Caco-2 (cell line): ENCODE data around the gene PIK3CG. TPM values are rescaled to one million over a fixed set of nuclear protein-coding genes. Genes with fewer than 3 reads are reported as not detected.

ENCODE experiments used
- BruUV-seq: library from RNA; stranded (reverse); fragments of 400-500 nt; replicated peaks from 2 replicates; lab custom pipeline; 2021; lab: Mats Ljungman, UMichigan
- CTCF ChIA-PET: fragments of 300-600 bp; sonication (Branson Sonifier 250); formaldehyde crosslinking; loops from one replicate; lab custom pipeline; 2022; ENCODE audit warnings: antibody characterized with exemption; lab: Charles Lee
- POLR2A ChIA-PET: fragments of 300-600 bp; sonication (Branson Sonifier 250); formaldehyde crosslinking; loops from one replicate; lab custom pipeline; 2022; ENCODE audit warnings: antibody characterized with exemption; lab: Charles Lee
- DNase-seq, 2 experiments: peaks; one replicate each; pipeline versions ENCODE4 v3.0.0 to v3.0.0-alpha.2; 2020 to 2022
- H3K27me3 ChIP-seq: replicated peaks from 2 replicates; pipeline ENCODE4 v1.6.0; 2011; ENCODE audit warnings: low read length; ENCODE audit not compliant: control insufficient read depth, insufficient read depth
- H3K36me3 ChIP-seq: 2 replicates; pipeline ENCODE4 v1.5.1; 2011; ENCODE audit warnings: low read length; ENCODE audit not compliant: control insufficient read depth, insufficient read depth
- H3K4me1 ChIP-seq: fragments of 250-450 bp; sonication (Bioruptor Pico); 2 replicates; pipeline ENCODE4 v1.5.1; 2020; ENCODE audit warnings: mild to moderate bottlenecking
- H3K4me3 ChIP-seq: 2 replicates; pipeline ENCODE4 v1.5.1; 2011; ENCODE audit warnings: low read depth, mild to moderate bottlenecking, control low read depth, low read length
- H3K9me3 ChIP-seq: fragments of 250-450 bp; sonication (Bioruptor Pico); 2 replicates; pipeline ENCODE4 v1.5.1; 2020; ENCODE audit warnings: mild to moderate bottlenecking, moderate library complexity
- H3K27ac Mint-ChIP-seq: one replicate; pipeline ENCODE4 v1.8.0; 2022; ENCODE audit warnings: mixed read lengths; ENCODE audit not compliant: unreplicated experiment
- H3K27me3 Mint-ChIP-seq: one replicate; pipeline ENCODE4 v1.8.0; 2022; ENCODE audit warnings: mixed read lengths; ENCODE audit not compliant: insufficient read depth, unreplicated experiment
- H3K36me3 Mint-ChIP-seq: one replicate; pipeline ENCODE4 v1.8.0; 2022; ENCODE audit warnings: mild to moderate bottlenecking, mixed read lengths; ENCODE audit not compliant: insufficient read depth, unreplicated experiment
- H3K4me1 Mint-ChIP-seq: one replicate; pipeline ENCODE4 v1.8.0; 2022; ENCODE audit warnings: low read depth, mixed read lengths; ENCODE audit not compliant: unreplicated experiment
- H3K4me3 Mint-ChIP-seq: one replicate; pipeline ENCODE4 v1.8.0; 2022; ENCODE audit warnings: mild to moderate bottlenecking, moderate library complexity, mixed read lengths; ENCODE audit not compliant: unreplicated experiment
- H3K9me3 Mint-ChIP-seq: one replicate; pipeline ENCODE4 v1.8.0; 2022; ENCODE audit warnings: mixed read lengths; ENCODE audit not compliant: unreplicated experiment
- intact Hi-C: fragments of 100-400 bp; cut with micrococcal nuclease; formaldehyde crosslinking; loops from one replicate; pipeline ENCODE4 v1.10.0; 2022; ENCODE audit not compliant: unreplicated experiment
- total RNA-seq: library from RNA; stranded (reverse); gene quantifications from 2 replicates; pipeline ENCODE4 v1.2.3, GENCODE V29; 2022
- TF ChIP-seq, protein P1 (sequence below), 2 experiments: fragments of 200-600 bp in 1 of 2; IDR thresholded peaks; 1 replicate in 1 of 2; 2 replicates in 1 of 2; pipeline versions ENCODE4 v1.5.1 to v1.8.0; 2011 to 2022; ENCODE audit warnings: antibody characterized with exemption in 1 of 2, control low read depth in 1 of 2, inconsistent platforms in 1 of 2, low read depth in 1 of 2, low read length in 1 of 2, mild to moderate bottlenecking in 1 of 2, moderate library complexity in 1 of 2; ENCODE audit not compliant: insufficient read depth in 1 of 2, severe bottlenecking in 1 of 2, unreplicated experiment in 1 of 2

The PIK3CG gene
- total RNA-seq, 1 experiment from 2014 or later, result not detected

GRCh38 chr7:106914018-106914607 is 49.0 kb downstream of the PIK3CG start:
- H3K27me3 Mint-ChIP-seq, result peaks cover 2% of the 10 kb centered on the region
- BruUV-seq, result no TSS peak
- no peaks in the 10 kb centered on the region for H3K4me1 ChIP-seq
- H3K36me3 Mint-ChIP-seq, result no peaks in the 10 kb centered on the region
- POLR2A ChIA-PET, result no interaction called here
- intact Hi-C loops, result no loop called here
- H3K4me3 Mint-ChIP-seq, result no peak overlapping the region
- no peaks in the 10 kb centered on the region for H3K9me3 Mint-ChIP-seq
- TF ChIP-seq, protein P1, sequence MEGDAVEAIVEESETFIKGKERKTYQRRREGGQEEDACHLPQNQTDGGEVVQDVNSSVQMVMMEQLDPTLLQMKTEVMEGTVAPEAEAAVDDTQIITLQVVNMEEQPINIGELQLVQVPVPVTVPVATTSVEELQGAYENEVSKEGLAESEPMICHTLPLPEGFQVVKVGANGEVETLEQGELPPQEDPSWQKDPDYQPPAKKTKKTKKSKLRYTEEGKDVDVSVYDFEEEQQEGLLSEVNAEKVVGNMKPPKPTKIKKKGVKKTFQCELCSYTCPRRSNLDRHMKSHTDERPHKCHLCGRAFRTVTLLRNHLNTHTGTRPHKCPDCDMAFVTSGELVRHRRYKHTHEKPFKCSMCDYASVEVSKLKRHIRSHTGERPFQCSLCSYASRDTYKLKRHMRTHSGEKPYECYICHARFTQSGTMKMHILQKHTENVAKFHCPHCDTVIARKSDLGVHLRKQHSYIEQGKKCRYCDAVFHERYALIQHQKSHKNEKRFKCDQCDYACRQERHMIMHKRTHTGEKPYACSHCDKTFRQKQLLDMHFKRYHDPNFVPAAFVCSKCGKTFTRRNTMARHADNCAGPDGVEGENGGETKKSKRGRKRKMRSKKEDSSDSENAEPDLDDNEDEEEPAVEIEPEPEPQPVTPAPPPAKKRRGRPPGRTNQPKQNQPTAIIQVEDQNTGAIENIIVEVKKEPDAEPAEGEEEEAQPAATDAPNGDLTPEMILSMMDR (IDR thresholded peaks at IDR 0.05; ENCODE audit: insufficient read depth in 1 of 2, low read depth in 1 of 2, low read length in 1 of 2, severe bottlenecking in 1 of 2, unreplicated experiment in 1 of 2), result no peak
- DNase-seq, result no peak
- no peaks in the 10 kb centered on the region for H3K36me3 ChIP-seq
- no peaks in the 10 kb centered on the region for H3K9me3 ChIP-seq
- CTCF ChIA-PET, result no interaction called here
- H3K4me3 ChIP-seq, result no peak overlapping the region
- no peaks in the 10 kb centered on the region for H3K27me3 ChIP-seq
- H3K4me1 Mint-ChIP-seq, result no peaks in the 10 kb centered on the region
- H3K27ac Mint-ChIP-seq, result no peak overlapping the region

DNA sequence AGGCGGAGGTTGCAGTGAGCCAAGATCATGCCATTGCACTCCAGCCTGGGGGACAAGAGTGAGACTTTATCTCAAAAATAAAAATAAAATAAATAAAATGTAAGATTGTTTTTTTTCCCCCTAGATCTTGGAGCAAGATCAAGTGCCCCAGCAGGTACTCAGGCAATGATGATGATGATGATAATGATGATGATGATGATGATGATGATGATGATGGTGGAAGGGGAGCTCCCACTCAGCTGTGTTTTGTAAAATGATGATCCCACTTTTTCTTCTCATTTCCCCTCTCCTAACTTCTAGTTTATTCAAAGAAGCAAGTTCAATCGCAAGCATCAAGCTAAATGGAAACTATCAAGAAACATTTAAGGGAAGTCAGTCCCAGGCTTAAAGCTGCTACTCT is 50.3 kb downstream of the PIK3CG start:
- Mint-ChIP-seq H3K4me3 (no peak overlapping the region), H3K27ac (no peak overlapping the region)

DNA sequence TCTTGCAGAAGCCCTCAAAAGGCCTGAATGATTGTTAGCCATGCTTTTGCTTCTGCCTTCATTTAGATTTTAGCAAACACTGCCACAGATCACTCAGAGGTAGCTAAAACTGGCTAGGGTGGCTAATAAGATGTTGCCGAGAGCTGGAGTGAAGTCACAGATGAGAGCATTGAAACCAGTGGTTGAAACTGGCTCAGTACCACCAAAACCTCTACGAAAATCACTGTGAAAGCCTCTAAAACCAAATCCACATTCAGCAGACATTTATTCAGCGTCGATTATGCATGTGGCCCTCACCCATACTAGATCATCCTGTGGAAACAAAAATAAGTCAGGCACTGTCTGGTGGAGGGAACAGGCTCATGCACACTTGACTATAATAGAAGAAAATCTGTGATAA is 50.8 kb downstream of the PIK3CG start:
- ChIA-PET CTCF (no interaction called here), POLR2A (no interaction called here)
- intact Hi-C loops, result no loop called here
- Mint-ChIP-seq H3K36me3 (no peaks in the 10 kb centered on the region), H3K4me1 (no peaks in the 10 kb centered on the region), H3K4me3 (no peak overlapping the region), H3K27me3 (peaks cover 9% of the 10 kb centered on the region), H3K27ac (no peak overlapping the region), H3K9me3 (no peaks in the 10 kb centered on the region)
- Histone ChIP-seq H3K9me3 (no peaks in the 10 kb centered on the region), H3K36me3 (no peaks in the 10 kb centered on the region), H3K27me3 (no peaks in the 10 kb centered on the region), H3K4me3 (no peak overlapping the region), H3K4me1 (no peaks in the 10 kb centered on the region)
- TF ChIP-seq, protein P1 (IDR thresholded peaks at IDR 0.05; ENCODE audit: insufficient read depth in 1 of 2, low read depth in 1 of 2, low read length in 1 of 2, severe bottlenecking in 1 of 2, unreplicated experiment in 1 of 2), result no peak
- BruUV-seq, result no TSS peak
- no peak for DNase-seq

More for the DNA sequence above, 50.3 kb downstream of the PIK3CG start:
- ChIA-PET POLR2A (no interaction called here), CTCF (no interaction called here)
- H3K9me3 Mint-ChIP-seq, result no peaks in the 10 kb centered on the region
- DNase-seq, result no peak
- H3K4me1 ChIP-seq, result no peaks in the 10 kb centered on the region
- no peaks in the 10 kb centered on the region for H3K9me3 ChIP-seq
- no peaks in the 10 kb centered on the region for H3K36me3 ChIP-seq
- H3K27me3 ChIP-seq, result no peaks in the 10 kb centered on the region
- H3K27me3 Mint-ChIP-seq, result peaks cover 8% of the 10 kb centered on the region
- TF ChIP-seq, protein P1 (IDR thresholded peaks at IDR 0.05; ENCODE audit: insufficient read depth in 1 of 2, low read depth in 1 of 2, low read length in 1 of 2, severe bottlenecking in 1 of 2, unreplicated experiment in 1 of 2), result no peak
- no peaks in the 10 kb centered on the region for H3K36me3 Mint-ChIP-seq
- H3K4me1 Mint-ChIP-seq, result no peaks in the 10 kb centered on the region
- BruUV-seq, result no TSS peak
- H3K4me3 ChIP-seq, result no peak overlapping the region
- intact Hi-C loops, result no loop called here
